HPDE6-E6E7 (cell line): ENCODE measurements around the gene ADTRP.

Experiments used
- DNase-seq: peaks from one replicate; pipeline ENCODE4 v3.0.0; 2011; ENCODE audit warnings: missing footprints; ENCODE audit errors: extremely low spot score

ADTRP gene

GRCh38 chr6:11727346-11727997 is 51.1 kb downstream of the ADTRP start:
- DNase-seq = no peak

- DNase-seq = no peak
Observed at GRCh38 chr6:11724286-11724685, 54.3 kb downstream of the ADTRP start.

DNA sequence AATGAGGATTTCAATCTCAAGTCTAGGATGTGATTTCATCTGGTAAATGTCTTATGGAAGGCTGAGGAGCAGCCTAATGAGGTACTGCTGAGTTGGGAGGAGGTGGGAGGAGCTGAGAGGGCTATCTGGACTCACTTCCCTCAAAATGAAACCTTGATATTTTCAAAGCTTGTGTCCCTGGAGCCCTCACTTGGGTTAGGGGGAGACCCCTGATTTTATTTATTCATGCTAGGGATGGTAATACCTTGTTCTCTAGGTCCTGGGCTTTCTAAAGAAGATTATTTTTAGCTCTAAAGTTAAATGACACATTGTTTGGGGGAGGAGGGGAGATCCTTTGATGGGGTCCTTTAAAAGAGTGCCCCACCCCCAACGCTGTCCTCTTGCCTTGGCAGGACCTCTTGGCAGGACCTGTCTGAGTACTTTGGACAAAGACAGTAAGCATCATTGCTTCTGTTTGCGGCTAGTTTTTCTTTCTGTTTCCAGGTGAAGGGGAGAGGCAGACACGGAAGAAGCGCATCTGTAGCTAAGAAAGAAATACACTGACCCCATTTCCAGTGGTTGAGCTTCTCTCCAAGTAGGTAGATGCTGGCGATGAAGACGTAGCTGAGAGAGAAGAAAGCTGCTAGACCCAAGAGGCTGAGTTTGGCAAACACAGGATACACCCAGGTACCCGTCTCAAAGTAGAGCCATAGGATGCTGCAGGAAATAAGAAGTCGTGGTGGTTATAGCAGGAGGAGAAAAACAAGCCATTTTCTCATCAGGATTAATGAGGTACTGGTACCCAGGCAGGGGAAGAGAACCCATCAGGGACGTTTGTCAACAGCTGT is 55.6 kb downstream of the ADTRP start:
- no peak for DNase-seq

- no peak for DNase-seq
Observed at GRCh38 chr6:11722220-11722619, 56.4 kb downstream of the ADTRP start.

DNA sequence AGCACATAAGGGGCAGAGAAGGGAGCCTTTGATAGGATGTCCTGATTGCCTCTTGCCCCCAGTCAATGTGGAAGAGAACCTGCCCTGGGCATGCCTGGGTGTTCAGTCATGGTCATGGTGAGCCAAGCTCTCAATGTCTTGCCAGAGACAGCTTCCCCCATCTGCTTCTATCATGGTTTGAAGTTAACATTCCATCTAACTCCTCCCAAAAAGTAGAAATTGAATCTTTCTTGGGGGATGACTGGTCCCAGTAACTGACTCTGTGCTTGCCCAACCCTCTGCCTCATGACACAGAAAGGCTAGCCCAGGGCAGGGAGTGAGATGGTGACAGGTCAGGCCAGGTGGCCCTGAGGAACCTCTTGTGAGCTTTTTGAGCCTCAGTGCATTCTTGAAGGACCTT is 60.1 kb downstream of the ADTRP start:
- DNase-seq = no peak

DNA sequence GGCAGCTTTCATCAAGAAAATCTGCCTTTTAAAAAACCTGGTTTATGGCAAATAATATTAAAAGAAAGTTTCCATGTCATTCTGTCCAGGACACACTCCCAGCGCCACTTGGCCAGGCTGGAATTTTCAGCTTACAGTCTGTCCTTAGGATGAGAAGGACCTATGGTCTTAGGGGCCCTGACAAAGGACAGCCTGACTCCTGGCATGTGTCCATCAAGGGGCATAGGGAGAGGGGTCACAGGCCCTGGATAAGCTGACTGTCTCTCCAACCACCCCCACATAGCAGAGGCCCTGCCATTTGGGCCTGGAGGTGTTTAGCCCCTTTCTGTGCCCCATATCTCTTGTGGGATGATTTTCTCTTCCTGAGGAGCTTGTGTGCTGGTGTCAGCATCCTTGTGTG is 60.6 kb downstream of the ADTRP start:
- DNase-seq = no peak

DNA sequence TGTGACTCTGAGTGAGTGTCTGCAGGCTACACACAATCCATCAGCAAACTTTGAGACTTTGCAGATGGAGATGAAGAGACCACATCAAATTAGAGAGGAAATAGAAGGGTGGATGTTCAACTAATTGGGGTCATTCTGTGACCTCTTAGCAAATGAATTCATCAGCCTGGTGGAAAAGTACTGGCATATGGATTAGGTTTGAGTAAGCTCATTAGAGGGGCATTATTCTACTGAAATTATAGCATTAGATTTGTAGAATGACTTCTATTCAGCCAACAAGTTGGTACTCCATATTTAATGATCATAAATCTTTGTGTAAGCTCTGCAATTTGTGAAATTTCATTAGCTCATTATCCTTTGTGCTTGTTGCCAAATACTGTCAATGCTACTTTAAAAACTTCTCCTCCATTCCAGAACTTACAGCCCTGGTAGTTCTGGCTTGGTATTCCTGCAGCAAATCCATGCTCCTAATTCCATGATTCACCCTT is 63.8 kb downstream of the ADTRP start:
- DNase-seq = no peak

GRCh38 chr6:11714116-11714797 is 64.3 kb downstream of the ADTRP start:
- DNase-seq = no peak

DNA sequence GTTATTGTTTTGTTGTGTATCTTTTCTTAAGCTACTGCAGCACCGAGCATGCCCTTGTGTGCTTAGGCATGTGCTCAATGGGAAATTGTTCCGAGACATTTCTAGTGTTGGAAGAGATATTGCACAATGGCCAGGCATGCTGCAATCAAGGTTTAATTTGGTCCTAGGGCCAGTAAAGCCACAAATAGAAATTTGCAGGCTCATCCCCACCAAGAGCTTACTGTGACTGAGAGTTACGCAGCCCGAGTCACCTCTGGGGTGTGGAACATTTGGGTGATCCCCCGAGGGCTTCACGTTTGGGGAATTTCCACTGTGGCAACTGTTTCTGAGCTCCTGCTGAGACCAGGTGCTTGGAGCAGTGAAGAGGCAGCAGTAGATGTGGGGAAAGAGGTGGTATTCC is 65.8 kb downstream of the ADTRP start:
- no peak for DNase-seq

DNA sequence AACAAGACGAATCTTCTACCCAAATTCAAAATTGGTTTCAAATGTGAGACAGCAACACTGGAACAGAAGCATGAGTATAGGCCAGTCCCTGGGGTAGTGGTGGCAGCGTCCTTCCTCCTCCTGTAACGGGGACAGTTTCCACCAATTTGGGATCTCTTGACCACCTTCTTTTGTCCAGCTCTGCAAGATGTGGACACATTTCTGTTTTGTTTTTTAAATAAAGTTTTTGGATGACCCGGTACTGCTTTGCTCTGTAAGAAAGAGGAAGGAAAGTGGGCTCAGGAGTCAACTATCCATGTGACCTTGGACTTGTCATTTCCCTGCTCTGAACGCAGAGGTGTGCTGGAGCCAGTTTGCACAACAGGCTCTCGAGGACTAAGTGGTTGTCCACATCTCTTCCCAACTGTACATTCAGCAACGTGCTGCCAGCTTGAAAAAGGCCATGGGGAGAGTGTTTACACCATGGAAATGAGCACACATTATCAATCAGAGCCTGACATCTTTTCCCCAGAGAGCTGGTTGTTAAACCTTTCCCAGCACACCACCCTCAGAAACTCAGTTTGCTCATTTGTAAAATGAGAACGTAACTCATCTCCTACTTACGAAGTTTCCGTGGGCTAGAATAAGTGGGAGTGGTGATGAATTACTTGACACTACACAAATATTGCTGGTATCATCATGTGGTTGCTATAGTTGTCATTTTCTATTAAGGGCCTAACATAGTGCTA is 66.5 kb downstream of the ADTRP start:
- DNase-seq = no peak

- DNase-seq = no peak
Observed at GRCh38 chr6:11711003-11711983, 67.3 kb downstream of the ADTRP start.

DNA sequence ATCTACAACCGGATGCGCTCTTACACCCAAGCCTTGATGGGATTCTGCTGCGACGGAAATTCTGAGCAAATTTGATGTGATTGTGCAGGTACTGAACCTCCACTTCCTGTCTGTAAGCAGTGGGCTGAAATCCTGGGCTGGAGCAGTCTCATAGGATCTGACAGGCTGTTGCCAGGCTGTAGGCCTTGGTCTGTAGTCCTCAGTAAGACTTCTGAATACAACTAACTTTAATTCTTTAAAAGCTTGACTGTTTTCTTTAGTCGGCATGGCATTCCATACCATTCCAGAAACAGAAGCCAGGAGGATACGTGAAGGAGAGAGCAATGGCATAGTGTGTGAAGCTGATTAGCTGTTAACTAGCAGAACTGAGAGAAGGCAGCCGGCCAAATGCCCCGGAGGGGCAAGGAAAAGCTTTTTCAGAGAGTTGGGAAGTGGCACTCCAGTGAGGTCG is 68.3 kb downstream of the ADTRP start:
- no peak for DNase-seq

GRCh38 chr6:11706171-11706570 is 72.4 kb downstream of the ADTRP start:
- no peak for DNase-seq

DNA sequence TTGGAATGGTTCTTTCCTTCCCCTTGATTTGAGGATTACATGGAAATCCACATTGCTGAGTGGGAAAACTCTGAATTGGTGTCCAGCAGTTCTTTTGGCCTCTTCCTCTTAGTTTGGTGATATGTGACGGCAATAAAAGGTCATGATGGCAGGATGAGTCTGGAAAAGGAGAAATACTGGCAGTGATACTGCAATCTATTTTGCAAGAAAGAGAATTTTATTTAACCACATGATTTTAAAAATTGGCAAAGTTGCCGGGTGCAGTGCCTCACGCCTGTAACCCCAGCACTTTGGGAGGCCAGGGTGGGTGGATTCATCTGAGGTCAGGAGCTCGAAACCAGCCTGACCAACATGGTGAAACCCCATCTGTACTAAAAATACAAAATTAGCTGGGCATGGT is 73.1 kb downstream of the ADTRP start:
- DNase-seq = no peak

GRCh38 chr6:11705069-11705468 is 73.5 kb downstream of the ADTRP start:
- no peak for DNase-seq

DNA sequence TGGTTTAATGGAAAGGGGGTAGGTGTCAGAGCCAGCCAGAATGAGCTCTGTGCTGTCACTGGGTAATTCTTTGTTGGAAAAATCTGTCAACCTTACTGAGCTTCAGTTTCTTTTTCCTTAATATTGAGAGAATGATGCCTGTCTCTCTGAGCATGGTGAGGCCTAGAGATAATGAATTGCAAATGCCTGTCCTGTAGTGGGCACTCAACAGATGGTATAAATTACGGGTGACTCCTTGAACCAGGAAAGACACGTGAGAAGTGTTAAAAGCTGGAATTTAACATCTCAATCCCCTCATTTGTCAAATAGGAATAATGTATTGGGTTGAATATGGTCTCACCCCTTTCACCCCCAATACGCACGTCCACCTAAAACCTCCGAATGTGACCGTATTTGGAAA is 74.9 kb downstream of the ADTRP start:
- no peak for DNase-seq

GRCh38 chr6:11702500-11703130 is 76.0 kb downstream of the ADTRP start:
- peak; percentile 74 for DNase-seq

DNA sequence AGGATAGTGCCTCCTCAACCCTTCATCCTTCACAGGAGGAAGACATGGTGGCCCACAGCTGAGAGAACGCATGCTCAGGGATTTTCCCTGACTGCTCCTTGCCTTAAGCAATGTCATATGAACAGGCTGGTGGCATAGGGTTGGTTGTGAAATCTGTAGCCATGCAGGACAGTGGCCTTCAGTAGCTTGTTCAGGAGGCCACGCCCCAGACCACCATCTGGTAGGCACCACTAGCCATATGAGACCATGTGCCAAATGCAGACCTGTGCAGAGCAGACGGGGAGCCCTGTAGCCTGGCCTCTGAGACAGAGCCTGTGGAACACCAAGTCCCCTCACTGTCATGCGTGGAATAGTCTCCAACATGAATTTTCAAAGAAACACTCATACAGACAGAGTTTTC is 76.5 kb downstream of the ADTRP start:
- no peak for DNase-seq

DNA sequence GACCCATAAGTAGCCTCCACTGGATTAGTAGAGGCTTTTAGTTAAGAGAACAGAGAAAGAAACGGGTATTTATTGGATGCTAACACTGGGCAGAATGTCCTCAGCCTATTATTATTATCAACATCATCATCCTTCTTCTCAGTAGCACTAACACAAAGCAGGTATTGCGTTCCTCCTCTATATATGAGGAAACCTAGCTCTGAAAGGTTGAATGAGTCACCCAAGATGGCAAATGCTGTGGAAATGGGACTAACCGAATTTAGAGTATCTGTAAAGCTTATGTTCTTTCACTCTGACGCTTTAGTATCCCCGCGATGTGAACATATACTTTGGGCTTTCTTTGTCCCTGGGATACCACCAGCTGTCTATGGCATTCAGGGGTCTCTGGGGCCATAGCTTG is 77.0 kb downstream of the ADTRP start:
- no peak for DNase-seq

DNA sequence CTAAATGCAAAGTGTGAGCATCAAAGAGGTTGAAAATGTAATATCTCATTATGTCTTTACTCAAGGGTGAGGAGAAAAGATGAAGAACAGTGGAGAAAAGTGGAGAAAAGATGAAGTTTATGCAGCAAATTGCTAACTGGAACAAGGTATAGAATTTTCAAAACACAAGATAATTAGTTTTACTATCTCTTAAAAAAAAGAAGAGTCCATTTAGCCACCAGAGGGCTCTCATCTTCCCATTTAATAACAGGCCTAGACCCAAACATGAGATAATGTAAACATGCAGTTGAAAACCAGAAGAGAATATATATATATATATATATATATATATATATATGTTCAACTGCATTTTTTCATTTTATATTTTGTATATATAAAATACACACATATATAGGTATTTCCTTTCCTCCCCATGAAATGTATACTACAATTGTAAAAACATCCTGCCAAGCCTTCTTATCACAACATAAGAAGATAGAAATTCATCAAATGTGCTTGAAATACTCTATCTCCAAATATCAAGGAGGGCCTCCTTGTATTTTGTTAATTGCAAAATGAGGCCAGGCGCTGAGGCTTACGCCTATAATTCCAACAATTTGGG is 78.4 kb downstream of the ADTRP start:
- peak; percentile 31 for DNase-seq
